MCF 10A (cell line): Measurements from ENCODE around the gene VCX2. TPM values are rescaled to one million over a fixed set of nuclear protein-coding genes. Genes with fewer than 3 reads are reported as not detected.
"Not testable (repeated sequence)": the region's sequence is repeated elsewhere in the genome, so short reads cannot be mapped to it uniquely, and the experiment has no call there.

Experiments
- BruUV-seq: library from RNA; stranded (reverse); fragments of 400-500 nt; replicated peaks from 2 replicates; lab custom pipeline; 2021; lab: Mats Ljungman, UMichigan
- CTCF ChIA-PET: fragments of 300-600 bp; sonication (Branson Sonifier 250); formaldehyde crosslinking; extraction: SDS; loops from one replicate; lab custom pipeline; 2021; ENCODE audit warnings: antibody characterized with exemption, inconsistent platforms; lab: Yijun Ruan, JAX
- POLR2A ChIA-PET: fragments of 300-600, 350-650 bp; sonication (Branson Sonifier 250); formaldehyde crosslinking; extraction: SDS; loops from one replicate; lab custom pipeline; 2020; ENCODE audit warnings: antibody characterized with exemption, inconsistent platforms; lab: Yijun Ruan, JAX
- DNase-seq: peaks from one replicate; pipeline ENCODE4 v3.0.0-alpha.2; 2018; ENCODE audit not compliant: unreplicated experiment
- H3K27ac Mint-ChIP-seq: one replicate; pipeline ENCODE4 v1.8.0; 2022; ENCODE audit warnings: mild to moderate bottlenecking, low read depth, mixed read lengths; ENCODE audit not compliant: unreplicated experiment
- H3K27me3 Mint-ChIP-seq: one replicate; pipeline ENCODE4 v1.8.0; 2022; ENCODE audit warnings: mixed read lengths; ENCODE audit not compliant: insufficient read depth, unreplicated experiment
- H3K36me3 Mint-ChIP-seq: one replicate; pipeline ENCODE4 v1.8.0; 2022; ENCODE audit warnings: mild to moderate bottlenecking, moderate library complexity, mixed read lengths; ENCODE audit not compliant: insufficient read depth, unreplicated experiment
- H3K4me1 Mint-ChIP-seq: one replicate; pipeline ENCODE4 v1.8.0; 2022; ENCODE audit warnings: mixed read lengths; ENCODE audit not compliant: insufficient read depth, unreplicated experiment
- H3K4me3 Mint-ChIP-seq: one replicate; pipeline ENCODE4 v1.8.0; 2022; ENCODE audit warnings: mild to moderate bottlenecking, moderate library complexity, mixed read lengths; ENCODE audit not compliant: unreplicated experiment
- H3K9me3 Mint-ChIP-seq: one replicate; pipeline ENCODE4 v1.8.0; 2022; ENCODE audit warnings: mixed read lengths; ENCODE audit not compliant: unreplicated experiment
- intact Hi-C: fragments of 100-400 bp; cut with micrococcal nuclease; formaldehyde crosslinking; loops from 2 replicates; pipeline ENCODE4 v1.14.1; 2022
- total RNA-seq: library from RNA; stranded (reverse); gene quantifications from 2 replicates; pipeline ENCODE4 v1.2.3, GENCODE V29; 2022
- TF ChIP-seq, protein P1 (sequence below): fragments of 200-600 bp; IDR thresholded peaks from one replicate; pipeline ENCODE4 v1.8.0; 2022; ENCODE audit warnings: antibody characterized with exemption, mild to moderate bottlenecking; ENCODE audit not compliant: unreplicated experiment

Gene VCX2
- total RNA-seq, 1 experiment from 2014 or later = not detected

DNA sequence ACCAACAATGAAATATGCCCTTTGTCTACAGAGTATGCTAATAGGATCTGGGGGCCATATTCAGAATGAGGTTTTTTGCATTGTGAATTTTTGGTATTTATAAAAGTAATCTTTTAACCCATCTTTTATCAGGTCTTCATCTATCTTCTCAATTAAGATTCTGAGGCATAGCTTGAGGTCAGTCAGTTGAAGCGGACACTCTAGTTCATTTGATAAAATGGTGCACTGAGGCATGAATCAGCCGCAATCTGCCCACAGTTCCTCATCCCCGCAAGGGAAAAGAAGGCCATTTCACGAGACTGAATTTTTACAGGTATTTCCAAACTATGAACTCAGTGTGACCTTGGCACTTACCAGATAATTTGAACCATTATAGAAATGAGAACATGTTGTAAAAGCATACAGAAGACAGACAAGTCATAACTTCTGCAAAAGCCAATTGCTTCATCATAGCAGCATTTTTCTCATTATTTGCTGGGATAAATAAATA, 19.3 kb upstream of the VCX2 start:
- DNase-seq = no peak
- POLR2A ChIA-PET = no interaction called here
- no peaks in the 10 kb centered on the region for H3K27me3 Mint-ChIP-seq
- CTCF ChIA-PET = interaction anchor here (0.6 kb wide), 2 partner anchors 65 to 760 kb away, joined by 3 read pairs; no protein-coding TSS in a partner anchor
- BruUV-seq = no TSS peak
- TF ChIP-seq, protein P1, sequence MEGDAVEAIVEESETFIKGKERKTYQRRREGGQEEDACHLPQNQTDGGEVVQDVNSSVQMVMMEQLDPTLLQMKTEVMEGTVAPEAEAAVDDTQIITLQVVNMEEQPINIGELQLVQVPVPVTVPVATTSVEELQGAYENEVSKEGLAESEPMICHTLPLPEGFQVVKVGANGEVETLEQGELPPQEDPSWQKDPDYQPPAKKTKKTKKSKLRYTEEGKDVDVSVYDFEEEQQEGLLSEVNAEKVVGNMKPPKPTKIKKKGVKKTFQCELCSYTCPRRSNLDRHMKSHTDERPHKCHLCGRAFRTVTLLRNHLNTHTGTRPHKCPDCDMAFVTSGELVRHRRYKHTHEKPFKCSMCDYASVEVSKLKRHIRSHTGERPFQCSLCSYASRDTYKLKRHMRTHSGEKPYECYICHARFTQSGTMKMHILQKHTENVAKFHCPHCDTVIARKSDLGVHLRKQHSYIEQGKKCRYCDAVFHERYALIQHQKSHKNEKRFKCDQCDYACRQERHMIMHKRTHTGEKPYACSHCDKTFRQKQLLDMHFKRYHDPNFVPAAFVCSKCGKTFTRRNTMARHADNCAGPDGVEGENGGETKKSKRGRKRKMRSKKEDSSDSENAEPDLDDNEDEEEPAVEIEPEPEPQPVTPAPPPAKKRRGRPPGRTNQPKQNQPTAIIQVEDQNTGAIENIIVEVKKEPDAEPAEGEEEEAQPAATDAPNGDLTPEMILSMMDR = no peak
- intact Hi-C loops = no loop called here
- no peaks in the 10 kb centered on the region for H3K4me1 Mint-ChIP-seq
- no peak overlapping the region for H3K4me3 Mint-ChIP-seq
- no peak overlapping the region for H3K27ac Mint-ChIP-seq
- no peaks in the 10 kb centered on the region for H3K9me3 Mint-ChIP-seq
- H3K36me3 Mint-ChIP-seq = no peaks in the 10 kb centered on the region

DNA sequence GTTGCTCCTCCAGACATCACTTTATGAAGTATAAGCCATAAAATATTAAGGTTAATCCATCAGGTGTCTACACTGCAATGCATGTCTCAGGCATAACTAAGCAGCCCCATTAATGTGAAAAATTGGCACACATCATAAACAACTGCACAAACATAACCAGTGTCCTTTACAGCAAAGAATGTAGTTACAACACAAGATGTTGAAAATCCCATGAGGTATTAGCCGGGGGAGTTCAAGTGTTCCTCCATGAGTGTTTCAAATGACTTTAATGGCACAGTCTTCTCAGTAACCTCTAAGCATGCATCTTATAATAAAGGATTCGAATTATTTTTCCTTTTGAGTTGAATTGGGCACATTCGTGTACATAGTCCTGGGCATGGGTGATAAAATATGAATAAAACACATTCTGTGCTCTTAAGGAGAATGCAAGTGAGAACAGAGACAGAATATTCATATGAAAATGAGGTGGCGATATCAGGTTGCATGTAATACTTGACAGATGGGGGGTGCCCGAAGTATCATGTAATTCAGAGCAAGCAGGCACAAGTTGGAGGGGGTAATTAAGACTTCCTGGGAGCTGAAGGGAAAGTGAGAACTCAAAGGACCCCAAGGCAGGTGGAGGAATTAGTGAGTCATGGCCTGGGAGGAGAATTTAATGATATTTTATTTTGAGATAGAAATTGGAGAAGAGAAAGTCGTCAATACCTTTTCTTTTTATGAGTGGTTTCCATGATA, 18.2 kb upstream of the VCX2 start:
- H3K4me1 Mint-ChIP-seq = no peaks in the 10 kb centered on the region
- H3K27ac Mint-ChIP-seq = no peak overlapping the region
- no TSS peak for BruUV-seq
- ChIA-PET POLR2A (no interaction called here), CTCF (no interaction called here)
- no peaks in the 10 kb centered on the region for H3K27me3 Mint-ChIP-seq
- TF ChIP-seq, protein P1 = no peak
- intact Hi-C loops = no loop called here
- no peaks in the 10 kb centered on the region for H3K9me3 Mint-ChIP-seq
- no peak for DNase-seq
- no peaks in the 10 kb centered on the region for H3K36me3 Mint-ChIP-seq
- no peak overlapping the region for H3K4me3 Mint-ChIP-seq

DNA sequence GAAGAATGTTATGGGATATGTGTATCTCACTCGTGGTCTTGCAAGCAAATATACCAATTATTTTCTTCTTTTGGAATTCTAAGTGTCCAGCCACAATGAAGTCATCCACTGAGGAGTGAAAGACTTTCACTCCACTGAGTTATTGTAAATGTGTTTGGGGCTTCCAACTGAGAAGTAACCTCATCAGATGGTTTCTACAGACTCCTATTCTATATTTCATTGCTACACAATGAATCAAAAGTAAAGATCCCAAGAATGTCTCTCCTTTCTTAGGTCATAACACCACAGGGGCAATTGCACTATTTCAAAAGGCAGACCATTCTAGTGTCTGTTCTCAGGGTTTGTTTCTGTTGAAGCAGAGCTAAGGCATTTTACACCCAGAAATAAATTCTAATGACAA, 12.3 kb upstream of the VCX2 start:
- intact Hi-C loops = no loop called here
- no peak for DNase-seq
- no peaks in the 10 kb centered on the region for H3K27me3 Mint-ChIP-seq
- POLR2A ChIA-PET = no interaction called here
- H3K4me3 Mint-ChIP-seq = no peak overlapping the region
- H3K9me3 Mint-ChIP-seq = no peaks in the 10 kb centered on the region
- no peak overlapping the region for H3K27ac Mint-ChIP-seq
- CTCF ChIA-PET = no interaction called here
- H3K4me1 Mint-ChIP-seq = no peaks in the 10 kb centered on the region
- peaks cover 8% of the 10 kb centered on the region for H3K36me3 Mint-ChIP-seq
- no TSS peak for BruUV-seq
- TF ChIP-seq, protein P1 = no peak

DNA sequence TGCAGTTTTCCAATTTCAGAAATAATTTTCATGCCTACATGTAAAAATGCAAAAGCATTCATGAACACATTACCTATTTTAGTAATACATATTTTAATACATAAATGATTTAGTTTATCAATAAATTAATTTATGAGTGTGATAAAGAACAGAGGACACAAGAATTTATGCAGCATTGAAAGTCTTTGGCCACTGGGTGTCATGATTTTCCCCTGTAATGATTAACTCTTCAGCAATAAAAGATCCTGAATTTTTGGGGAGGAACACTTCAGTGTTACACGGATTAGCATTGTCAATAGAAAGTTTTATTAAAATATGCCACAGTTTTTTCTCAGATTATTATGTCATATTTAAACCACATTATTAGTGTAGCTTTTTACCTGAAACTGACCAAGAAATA, 8.6 kb upstream of the VCX2 start:
- Mint-ChIP-seq H3K27ac (no peak overlapping the region), H3K4me1 (no peaks in the 10 kb centered on the region), H3K36me3 (peaks cover 8% of the 10 kb centered on the region), H3K9me3 (no peaks in the 10 kb centered on the region), H3K4me3 (no peak overlapping the region), H3K27me3 (no peaks in the 10 kb centered on the region)
- intact Hi-C loops = loop anchor here (2.0 kb wide), 1 partner anchor 559 kb away; no protein-coding TSS in a partner anchor
- BruUV-seq = no TSS peak
- DNase-seq = peak; percentile 14
- POLR2A ChIA-PET = no interaction called here
- CTCF ChIA-PET = no interaction called here
- TF ChIP-seq, protein P1 = peak; percentile 18

DNA sequence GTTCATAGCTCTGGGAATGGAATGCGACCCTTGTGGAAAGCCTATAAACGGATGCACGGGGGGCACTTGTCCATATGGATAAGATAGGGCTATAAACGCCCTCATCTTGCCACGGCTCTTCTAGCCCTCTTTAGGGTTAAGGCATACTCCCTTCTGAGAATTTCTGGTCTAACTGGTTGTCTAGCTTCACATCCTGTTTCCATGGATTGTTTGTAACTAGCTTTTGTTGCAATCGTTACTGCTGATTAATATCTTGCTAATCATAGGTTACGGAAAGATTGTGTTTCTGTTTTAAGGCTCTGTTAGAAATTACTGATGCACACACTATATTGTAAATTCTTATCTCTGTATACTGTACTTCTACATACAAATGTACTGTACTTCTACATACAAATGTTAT, 17.1 kb downstream of the VCX2 start:
- DNase-seq, CTCF ChIA-PET, BruUV-seq, intact Hi-C loops, H3K27ac Mint-ChIP-seq, H3K4me1 Mint-ChIP-seq, H3K36me3 Mint-ChIP-seq, POLR2A ChIA-PET, H3K27me3 Mint-ChIP-seq, H3K4me3 Mint-ChIP-seq: not testable (repeated sequence)
- H3K9me3 Mint-ChIP-seq = peaks cover 23% of the 10 kb centered on the region
